Measurements from ENCODE around the gene PRRX2. TPM values are rescaled to one million over a fixed set of nuclear protein-coding genes. Genes with fewer than 3 reads are reported as not detected.

The PRRX2 gene
- 1 to 10 TPM in 2 of 4 donors, under 1 TPM in 1, not detected in 1; 0.75 to 1.7 (median 1.6) TPM for total RNA-seq

DNA sequence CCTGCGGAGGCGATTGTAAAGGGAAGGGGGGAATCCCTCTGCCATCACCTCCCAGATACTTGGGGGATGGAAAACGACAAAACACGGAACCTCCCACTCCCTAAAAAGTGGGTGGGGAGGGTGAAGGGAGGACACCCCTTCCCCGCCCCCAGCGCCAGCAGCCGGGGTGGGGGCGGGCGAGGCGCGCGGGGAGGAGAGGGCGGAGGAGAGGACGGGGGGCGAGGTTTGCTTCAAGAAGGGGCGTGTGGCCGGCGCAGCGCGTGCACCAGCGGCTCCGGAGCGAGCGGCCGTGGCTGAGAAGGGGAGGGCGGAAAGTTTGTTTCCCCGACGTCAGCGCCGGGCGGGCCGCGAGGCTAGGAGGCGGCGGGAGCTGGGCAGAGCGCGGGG, at the start of gene PRRX2:
Gene PRRX2, plus strand, starts transcription at position 259 of the 387 bp plus-strand sequence. CDS start 221 bp downstream, outside the sequence.
- Histone ChIP-seq H3K27me3 (peaks cover 14 to 46% (median 33%) of the 10 kb centered on the region in 3 donors), H3K9me3 (no peaks in the 10 kb centered on the region), H3K27ac (no peak within 1 kb of the TSS), H3K4me3 (peak within 1 kb of the TSS; percentile 33 to 51 (median 44)), H3K36me3 (no peaks in the 10 kb centered on the region), H3K4me1 (no peaks in the 10 kb centered on the region)
- no peak for DNase-seq
- in situ Hi-C loops (cut with MboI; ENCODE audit: low sequenced_read_pairs in 4 of 4) (no loop called here), intact Hi-C loops (cut with DNase I; ENCODE audit: low total_unique reads) (no loop called here)
- no peak for TF ChIP-seq POLR2A (IDR thresholded peaks at IDR 0.05)
- TF ChIP-seq CTCF (IDR thresholded peaks at IDR 0.05 in 4 of 5, conservative IDR thresholded peaks at IDR 0.05 in 1 of 5), result no peak
- peak in 1 of 2 donors; percentile 21 for ATAC-seq

- peaks cover 14 to 27% (median 16%) of the 10 kb centered on the region in 3 donors for H3K27me3 ChIP-seq
- no peaks in the 10 kb centered on the region for H3K9me3 ChIP-seq
- no peak for TF ChIP-seq POLR2A (IDR thresholded peaks at IDR 0.05)
- TF ChIP-seq CTCF (IDR thresholded peaks at IDR 0.05 in 4 of 5, conservative IDR thresholded peaks at IDR 0.05 in 1 of 5), result no peak
- H3K27ac ChIP-seq, result no peak overlapping the region
- H3K4me3 ChIP-seq, result no peak overlapping the region
- H3K36me3 ChIP-seq, result no peaks in the 10 kb centered on the region
- H3K4me1 ChIP-seq, result peaks cover 0 to 5% of the 10 kb centered on the region in 2 donors
- intact Hi-C loops (cut with DNase I; ENCODE audit: low total_unique reads), result no loop called here
- DNase-seq (no peak), ATAC-seq (no peak)
- in situ Hi-C loops (cut with MboI; ENCODE audit: low sequenced_read_pairs in 4 of 4), result loop anchor here in 3 of 4 donors (5.0 to 10.0 kb wide), 3 partner anchors 480 to 485 kb away; no protein-coding TSS in a partner anchor
Observed at GRCh38 chr9:129617167-129617566, 48.3 kb upstream of the PRRX2 start.

GRCh38 chr9:129619787-129620668, 45.4 kb upstream of the PRRX2 start:
- no peak overlapping the region for H3K27ac ChIP-seq
- DNase-seq, result no peak
- no peak for TF ChIP-seq CTCF (IDR thresholded peaks at IDR 0.05 in 4 of 5, conservative IDR thresholded peaks at IDR 0.05 in 1 of 5)
- no peak for TF ChIP-seq POLR2A (IDR thresholded peaks at IDR 0.05)
- no peak for ATAC-seq
- H3K4me3 ChIP-seq, result peak overlapping the region; percentile 43 to 64 (median 49)
- H3K36me3 ChIP-seq, result no peaks in the 10 kb centered on the region
- H3K27me3 ChIP-seq, result peaks cover 14 to 27% (median 16%) of the 10 kb centered on the region in 3 donors
- intact Hi-C loops (cut with DNase I; ENCODE audit: low total_unique reads) (no loop called here), in situ Hi-C loops (cut with MboI; ENCODE audit: low sequenced_read_pairs in 4 of 4) (loop anchor here in 3 of 4 donors (5.0 to 10.0 kb wide), 3 partner anchors 483 to 488 kb away; no protein-coding TSS in a partner anchor)
- peaks cover 0 to 5% of the 10 kb centered on the region in 2 donors for H3K4me1 ChIP-seq
- no peaks in the 10 kb centered on the region for H3K9me3 ChIP-seq

DNA sequence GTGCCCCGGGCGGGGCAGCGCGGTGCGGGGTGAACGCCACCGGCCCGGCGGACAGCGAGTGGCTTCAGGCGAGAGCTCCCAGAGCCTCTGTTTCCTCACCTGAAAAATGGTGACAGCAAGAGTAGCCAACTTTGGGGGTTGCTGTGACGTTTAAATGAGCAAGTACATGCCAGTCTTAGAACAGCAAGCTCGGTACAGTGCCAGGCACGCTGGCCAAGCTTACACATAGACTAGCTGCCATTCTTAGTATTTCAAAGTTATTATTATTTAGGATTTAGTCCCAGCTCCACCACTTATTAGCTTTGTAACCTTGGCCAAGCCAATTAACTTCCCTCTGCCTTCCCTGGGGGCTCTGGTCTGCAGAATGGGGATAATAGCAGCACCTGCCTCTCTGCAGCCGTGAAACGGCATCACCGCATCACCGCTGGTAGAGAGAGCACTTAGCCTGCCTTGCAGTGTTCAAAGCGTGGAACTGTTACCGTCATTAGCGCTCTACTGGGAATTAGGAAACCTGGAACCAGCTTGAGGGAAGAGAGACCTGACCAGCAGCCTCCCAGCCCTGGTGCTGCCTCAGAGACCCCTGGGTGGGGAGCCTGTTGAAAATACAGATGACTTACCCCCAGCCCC, 44.7 kb upstream of the PRRX2 start, which contains the start of gene C9orf50:
Gene C9orf50, minus strand, starts transcription at position 433 of the 627 bp plus-strand sequence. CDS start 527 bp downstream, outside the sequence.
- TF ChIP-seq CTCF (IDR thresholded peaks at IDR 0.05 in 4 of 5, conservative IDR thresholded peaks at IDR 0.05 in 1 of 5) (no peak), POLR2A (IDR thresholded peaks at IDR 0.05) (no peak)
- intact Hi-C loops (cut with DNase I; ENCODE audit: low total_unique reads) (no loop called here), in situ Hi-C loops (cut with MboI; ENCODE audit: low sequenced_read_pairs in 4 of 4) (no loop called here)
- Histone ChIP-seq H3K27ac (no peak within 1 kb of the TSS), H3K27me3 (peaks cover 14 to 27% (median 16%) of the 10 kb centered on the region in 3 donors), H3K36me3 (no peaks in the 10 kb centered on the region), H3K4me3 (peak within 1 kb of the TSS; percentile 43 to 64 (median 49)), H3K4me1 (peaks cover 0 to 5% of the 10 kb centered on the region in 2 donors), H3K9me3 (no peaks in the 10 kb centered on the region)
- DNase-seq (no peak), ATAC-seq (no peak)

Measured in gastrocnemius medialis (tissue), 4 donors.